HG03439 (cell line): ENCODE data around the gene MCF2L.
"Not testable (repeated sequence)": the region's sequence is repeated elsewhere in the genome, so short reads cannot be mapped to it uniquely, and the experiment has no call there.

Source experiments
- ATAC-seq: cut with Tn5 transposase; IDR thresholded peaks from one replicate; pipeline ENCODE4 v1.9.1; 2021; ENCODE audit warnings: mild to moderate bottlenecking, moderate library complexity; ENCODE audit not compliant: unreplicated experiment

Gene MCF2L

GRCh38 chr13:113028336-113029060, 59.5 kb downstream of the MCF2L start:
- no peak for ATAC-seq

- ATAC-seq, result no peak
Observed at GRCh38 chr13:113029061-113029445, 60.0 kb downstream of the MCF2L start.

GRCh38 chr13:113029487-113030258, 60.7 kb downstream of the MCF2L start:
- ATAC-seq, result no peak

- ATAC-seq, result not testable (repeated sequence)
Observed at GRCh38 chr13:113030259-113030640, 61.2 kb downstream of the MCF2L start.

- no peak for ATAC-seq
Observed at GRCh38 chr13:113031465-113031864, 62.5 kb downstream of the MCF2L start.

GRCh38 chr13:113032291-113032690, 63.3 kb downstream of the MCF2L start:
- no peak for ATAC-seq

GRCh38 chr13:113033054-113033850, 64.2 kb downstream of the MCF2L start:
- no peak for ATAC-seq

GRCh38 chr13:113034451-113035212, 65.6 kb downstream of the MCF2L start:
- ATAC-seq, result no peak

- no peak for ATAC-seq
Observed at GRCh38 chr13:113035213-113035800, 66.3 kb downstream of the MCF2L start.

GRCh38 chr13:113036401-113036800, 67.4 kb downstream of the MCF2L start:
- ATAC-seq, result no peak

GRCh38 chr13:113040031-113040430, 71.0 kb downstream of the MCF2L start:
- ATAC-seq, result no peak

- no peak for ATAC-seq
Observed at GRCh38 chr13:113040597-113041292, 71.7 kb downstream of the MCF2L start.

- no peak for ATAC-seq
Observed at GRCh38 chr13:113041293-113041690, 72.3 kb downstream of the MCF2L start.

- ATAC-seq, result no peak
Observed at GRCh38 chr13:113041896-113042295, 72.9 kb downstream of the MCF2L start.

GRCh38 chr13:113042456-113042855, 73.4 kb downstream of the MCF2L start:
- no peak for ATAC-seq

GRCh38 chr13:113043001-113043630, 74.1 kb downstream of the MCF2L start:
- no peak for ATAC-seq

GRCh38 chr13:113043931-113044330, 74.9 kb downstream of the MCF2L start:
- no peak for ATAC-seq

- no peak for ATAC-seq
Observed at GRCh38 chr13:113044391-113045114, 75.5 kb downstream of the MCF2L start.
